Left renal pelvis (tissue), 4 donors: Measurements from ENCODE around the gene HMCN2. TPM values are rescaled to one million over a fixed set of nuclear protein-coding genes. Genes with fewer than 3 reads are reported as not detected.

Experiments used
- DNase-seq, 4 donors: peaks; one replicate each; pipeline ENCODE4 v3.0.0-alpha.2; 2013; ENCODE audit warnings: low read depth in 4 of 4, low spot score in 3 of 4
- polyA plus RNA-seq, 4 donors: library from polyadenylated mRNA; unstranded; fragments of 120-200 nt; gene quantifications; one replicate each; pipeline ENCODE4 v1.2.1, GENCODE V29; 2013; ENCODE audit not compliant: insufficient read length in 4 of 4

HMCN2 gene
- polyA plus RNA-seq, 4 donors: 0.40 to 1.7 (median 1.1) TPM

- no peak for DNase-seq
These were observed 22.2 kb downstream of the HMCN2 start for GRCh38 chr9:130287736-130288135.

- DNase-seq: no peak
These were observed 22.8 kb downstream of the HMCN2 start for GRCh38 chr9:130288393-130288792.

- DNase-seq: no peak
These were observed 23.5 kb downstream of the HMCN2 start for GRCh38 chr9:130288926-130289690.

- DNase-seq: no peak
These were observed 24.2 kb downstream of the HMCN2 start for GRCh38 chr9:130289711-130290241.

- DNase-seq: no peak
These were observed 25.0 kb downstream of the HMCN2 start for GRCh38 chr9:130290291-130291181.

- no peak for DNase-seq
These were observed 25.9 kb downstream of the HMCN2 start for GRCh38 chr9:130291474-130291873.

GRCh38 chr9:130292106-130292505 is 26.5 kb downstream of the HMCN2 start:
- DNase-seq: no peak

GRCh38 chr9:130294664-130295063 is 29.1 kb downstream of the HMCN2 start:
- no peak for DNase-seq

- no peak for DNase-seq
These were observed 29.9 kb downstream of the HMCN2 start for GRCh38 chr9:130295431-130295830.

GRCh38 chr9:130295945-130296782 is 30.6 kb downstream of the HMCN2 start:
- no peak for DNase-seq

- no peak for DNase-seq
These were observed 31.2 kb downstream of the HMCN2 start for GRCh38 chr9:130296783-130297055.

GRCh38 chr9:130297371-130297770 is 31.8 kb downstream of the HMCN2 start:
- no peak for DNase-seq

GRCh38 chr9:130298662-130299279 is 33.2 kb downstream of the HMCN2 start:
- DNase-seq: peak in 1 of 4 donors; percentile 31

GRCh38 chr9:130299785-130300615 is 34.4 kb downstream of the HMCN2 start:
- no peak for DNase-seq

GRCh38 chr9:130300739-130301138 is 35.2 kb downstream of the HMCN2 start:
- DNase-seq: no peak

- DNase-seq: no peak
These were observed 36.1 kb downstream of the HMCN2 start for GRCh38 chr9:130301483-130302286.

GRCh38 chr9:130302785-130303612 is 37.4 kb downstream of the HMCN2 start:
- no peak for DNase-seq

GRCh38 chr9:130303613-130304055 is 38.1 kb downstream of the HMCN2 start:
- DNase-seq: no peak
